Breast epithelium (tissue), 4 donors: Measurements from ENCODE around the gene VAPB. TPM values are rescaled to one million over a fixed set of nuclear protein-coding genes. Genes with fewer than 3 reads are reported as not detected.

Experiments
- DNase-seq, 2 donors: peaks; one replicate each; pipeline ENCODE4 v3.0.0-alpha.2; 2019; ENCODE audit warnings: low spot score in 2 of 2
- H3K27ac ChIP-seq, 2 donors: fragments of 200-600 bp; sonication (generic) in 1 of 2; one replicate each; pipeline ENCODE4 v1.5.1; 2016 to 2019; ENCODE audit warnings: mild to moderate bottlenecking in 1 of 2
- H3K27me3 ChIP-seq, 2 donors: fragments of 200-600 bp; sonication (generic) in 1 of 2; one replicate each; pipeline versions ENCODE4 v1.5.1 to v1.6.0; 2017 to 2019; ENCODE audit warnings: control low read depth in 1 of 2, mild to moderate bottlenecking in 1 of 2
- H3K36me3 ChIP-seq: fragments of 200-600 bp; one replicate; pipeline ENCODE4 v1.5.1; 2019
- H3K4me1 ChIP-seq, 2 donors: fragments of 200-600 bp; sonication (generic); one replicate each; pipeline ENCODE4 v1.5.1; 2016 to 2019; ENCODE audit warnings: control low read depth in 1 of 2
- H3K4me3 ChIP-seq, 3 donors: fragments of 200-600 bp; sonication (generic); 1 replicate in 2 of 3; 2 replicates in 1 of 3; pipeline ENCODE4 v1.5.1; 2016 to 2019; ENCODE audit warnings: mild to moderate bottlenecking in 3 of 3, moderate library complexity in 2 of 3
- H3K9me3 ChIP-seq, 2 donors: fragments of 200-600 bp; sonication (generic) in 1 of 2; one replicate each; pipeline ENCODE4 v1.5.1; 2016 to 2019; ENCODE audit warnings: control low read depth in 1 of 2
- POLR2A ChIP-seq: fragments of 450-650 bp; IDR thresholded peaks from one replicate; pipeline ENCODE4 v1.6.1; 2016; ENCODE audit warnings: antibody characterized with exemption, mild to moderate bottlenecking, moderate library complexity
- POLR2AphosphoS5 ChIP-seq, 3 donors: sonication (generic); formaldehyde crosslinking; IDR thresholded peaks; one replicate each; pipeline ENCODE4 v1.6.1; 2017; ENCODE audit warnings: antibody characterized with exemption in 3 of 3
- intact Hi-C: fragments of 100-400 bp; cut with DNase I; formaldehyde crosslinking; loops from one replicate; pipeline ENCODE4 v1.15.1; 2023; ENCODE audit warnings: low total_unique reads
- total RNA-seq, 3 donors: library from RNA; depleted of rRNA; stranded (reverse); fragments of >200 nt; gene quantifications; one replicate each; pipeline ENCODE4 v1.1.0, GENCODE V29; 2016
- TF ChIP-seq, protein P1 (sequence below), 3 donors: fragments of 450-650 bp; IDR thresholded peaks; one replicate each; pipeline ENCODE4 v1.5.1; 2016 to 2017; ENCODE audit warnings: antibody characterized with exemption in 3 of 3, mild to moderate bottlenecking in 3 of 3, moderate library complexity in 3 of 3

The VAPB gene
- total RNA-seq, 3 donors from 2014 or later = 18.6 to 18.9 (median 18.7) TPM

DNA sequence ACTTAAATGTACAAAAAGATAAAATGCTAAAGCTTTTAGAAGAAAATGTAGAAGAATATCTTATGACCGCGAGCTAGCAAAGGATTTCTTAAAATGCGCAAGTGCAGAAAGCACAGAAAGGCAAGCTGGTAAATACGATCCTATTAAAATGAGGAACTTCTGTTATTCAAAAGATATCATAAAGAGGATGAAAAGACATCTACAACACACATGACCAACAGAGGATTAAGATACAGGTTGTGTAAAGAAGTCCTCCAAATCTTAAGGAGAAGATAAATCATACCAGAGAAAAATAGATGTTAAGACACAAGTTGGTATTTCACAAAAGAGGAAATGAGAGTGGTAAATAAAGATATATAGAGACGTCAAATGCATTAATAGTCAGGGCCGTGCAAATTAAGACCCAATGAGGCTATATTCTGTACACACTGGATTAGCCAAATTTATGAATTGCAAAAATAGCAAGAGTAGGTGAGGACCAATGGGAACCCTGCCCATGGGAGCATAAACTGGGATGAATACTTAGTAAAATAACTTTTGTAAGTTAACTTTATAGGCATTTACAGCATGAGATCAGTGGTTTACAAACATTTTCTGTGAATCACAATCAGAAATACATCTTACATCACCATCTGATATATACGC, 103.2 kb downstream of the VAPB start:
- no peaks in the 10 kb centered on the region for H3K9me3 ChIP-seq
- H3K27me3 ChIP-seq = no peaks in the 10 kb centered on the region
- TF ChIP-seq POLR2A (no peak), POLR2AphosphoS5 (IDR thresholded peaks at IDR 0.05) (no peak)
- TF ChIP-seq, protein P1, sequence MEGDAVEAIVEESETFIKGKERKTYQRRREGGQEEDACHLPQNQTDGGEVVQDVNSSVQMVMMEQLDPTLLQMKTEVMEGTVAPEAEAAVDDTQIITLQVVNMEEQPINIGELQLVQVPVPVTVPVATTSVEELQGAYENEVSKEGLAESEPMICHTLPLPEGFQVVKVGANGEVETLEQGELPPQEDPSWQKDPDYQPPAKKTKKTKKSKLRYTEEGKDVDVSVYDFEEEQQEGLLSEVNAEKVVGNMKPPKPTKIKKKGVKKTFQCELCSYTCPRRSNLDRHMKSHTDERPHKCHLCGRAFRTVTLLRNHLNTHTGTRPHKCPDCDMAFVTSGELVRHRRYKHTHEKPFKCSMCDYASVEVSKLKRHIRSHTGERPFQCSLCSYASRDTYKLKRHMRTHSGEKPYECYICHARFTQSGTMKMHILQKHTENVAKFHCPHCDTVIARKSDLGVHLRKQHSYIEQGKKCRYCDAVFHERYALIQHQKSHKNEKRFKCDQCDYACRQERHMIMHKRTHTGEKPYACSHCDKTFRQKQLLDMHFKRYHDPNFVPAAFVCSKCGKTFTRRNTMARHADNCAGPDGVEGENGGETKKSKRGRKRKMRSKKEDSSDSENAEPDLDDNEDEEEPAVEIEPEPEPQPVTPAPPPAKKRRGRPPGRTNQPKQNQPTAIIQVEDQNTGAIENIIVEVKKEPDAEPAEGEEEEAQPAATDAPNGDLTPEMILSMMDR (IDR thresholded peaks at IDR 0.05) = no peak
- DNase-seq = no peak
- intact Hi-C loops = no loop called here
- no peaks in the 10 kb centered on the region for H3K4me1 ChIP-seq
- H3K36me3 ChIP-seq = no peaks in the 10 kb centered on the region
- H3K27ac ChIP-seq = no peak overlapping the region
- H3K4me3 ChIP-seq = no peak overlapping the region

DNA sequence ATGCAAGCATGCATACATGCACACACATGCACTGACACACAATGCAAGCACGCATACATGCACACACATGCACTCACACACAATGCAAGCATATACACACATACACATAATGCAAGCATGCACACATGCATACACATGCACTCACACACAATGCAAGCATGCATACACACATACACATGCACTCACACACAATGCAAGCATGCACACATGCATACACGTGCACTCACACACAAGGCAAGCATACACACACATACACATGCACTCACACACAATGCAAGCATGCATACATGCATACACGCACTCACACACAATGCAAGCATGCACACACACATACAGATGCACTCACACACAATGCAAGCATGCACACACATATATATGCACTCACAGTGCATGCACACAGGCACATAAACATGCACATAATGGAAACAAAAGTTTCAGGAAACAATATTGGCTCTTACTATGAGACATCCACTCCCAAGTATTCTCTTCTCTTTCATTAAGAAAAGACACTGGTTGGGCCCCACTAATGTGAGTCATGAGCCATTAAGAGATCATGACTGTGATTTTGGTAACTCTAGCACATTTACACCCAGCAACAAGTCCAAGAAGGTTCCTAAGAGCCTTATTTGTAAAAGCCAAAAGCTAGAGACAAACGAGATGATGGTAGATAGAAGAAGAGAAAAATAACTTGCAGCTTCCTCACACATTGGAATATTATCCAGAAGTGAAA, 103.9 kb downstream of the VAPB start:
- Histone ChIP-seq H3K36me3 (no peaks in the 10 kb centered on the region), H3K27me3 (no peaks in the 10 kb centered on the region), H3K9me3 (no peaks in the 10 kb centered on the region), H3K4me1 (no peaks in the 10 kb centered on the region), H3K4me3 (no peak overlapping the region), H3K27ac (no peak overlapping the region)
- DNase-seq = no peak
- intact Hi-C loops = no loop called here
- TF ChIP-seq POLR2A = no peak
- TF ChIP-seq, protein P1 (IDR thresholded peaks at IDR 0.05) = no peak
- TF ChIP-seq POLR2AphosphoS5 (IDR thresholded peaks at IDR 0.05) = no peak

DNA sequence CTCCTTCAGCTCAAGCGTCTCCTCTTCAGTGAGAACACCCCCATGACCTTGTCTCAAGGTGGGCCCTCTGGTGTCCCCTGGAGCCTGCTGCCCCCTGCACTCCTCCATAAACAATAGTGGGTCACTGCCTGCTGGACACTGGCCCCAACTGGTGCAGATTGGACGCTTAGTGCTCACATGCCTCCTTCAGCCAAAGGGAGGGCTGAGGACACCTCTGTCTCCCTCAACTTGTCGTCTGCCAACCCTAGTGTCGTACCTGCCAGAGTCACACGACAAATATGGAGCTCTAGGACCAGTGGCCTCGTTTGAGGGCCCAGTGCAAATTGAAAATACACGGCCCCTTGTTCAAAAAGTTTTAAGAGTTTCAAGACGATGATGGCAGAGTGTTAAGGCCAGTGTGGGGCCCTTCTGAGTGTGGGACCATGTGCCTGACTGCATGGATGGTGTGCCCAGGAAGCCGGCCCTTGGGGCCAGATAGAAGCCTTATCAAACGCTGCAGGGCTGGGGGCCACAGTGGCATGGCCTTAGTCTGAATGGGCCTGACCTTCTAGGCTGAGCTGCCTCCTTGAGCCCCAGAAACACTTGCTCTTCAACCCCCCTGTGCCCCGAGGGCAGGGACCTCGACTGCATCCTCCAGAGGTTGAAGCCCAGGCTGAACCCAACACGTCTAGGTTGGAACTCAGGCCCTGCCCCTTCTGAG, 106.0 kb downstream of the VAPB start:
- Histone ChIP-seq H3K27ac (no peak overlapping the region), H3K4me3 (no peak overlapping the region), H3K36me3 (no peaks in the 10 kb centered on the region), H3K4me1 (no peaks in the 10 kb centered on the region), H3K27me3 (no peaks in the 10 kb centered on the region), H3K9me3 (no peaks in the 10 kb centered on the region)
- intact Hi-C loops = no loop called here
- TF ChIP-seq POLR2AphosphoS5 (IDR thresholded peaks at IDR 0.05) (no peak), POLR2A (no peak)
- TF ChIP-seq, protein P1 (IDR thresholded peaks at IDR 0.05) = no peak
- no peak for DNase-seq

DNA sequence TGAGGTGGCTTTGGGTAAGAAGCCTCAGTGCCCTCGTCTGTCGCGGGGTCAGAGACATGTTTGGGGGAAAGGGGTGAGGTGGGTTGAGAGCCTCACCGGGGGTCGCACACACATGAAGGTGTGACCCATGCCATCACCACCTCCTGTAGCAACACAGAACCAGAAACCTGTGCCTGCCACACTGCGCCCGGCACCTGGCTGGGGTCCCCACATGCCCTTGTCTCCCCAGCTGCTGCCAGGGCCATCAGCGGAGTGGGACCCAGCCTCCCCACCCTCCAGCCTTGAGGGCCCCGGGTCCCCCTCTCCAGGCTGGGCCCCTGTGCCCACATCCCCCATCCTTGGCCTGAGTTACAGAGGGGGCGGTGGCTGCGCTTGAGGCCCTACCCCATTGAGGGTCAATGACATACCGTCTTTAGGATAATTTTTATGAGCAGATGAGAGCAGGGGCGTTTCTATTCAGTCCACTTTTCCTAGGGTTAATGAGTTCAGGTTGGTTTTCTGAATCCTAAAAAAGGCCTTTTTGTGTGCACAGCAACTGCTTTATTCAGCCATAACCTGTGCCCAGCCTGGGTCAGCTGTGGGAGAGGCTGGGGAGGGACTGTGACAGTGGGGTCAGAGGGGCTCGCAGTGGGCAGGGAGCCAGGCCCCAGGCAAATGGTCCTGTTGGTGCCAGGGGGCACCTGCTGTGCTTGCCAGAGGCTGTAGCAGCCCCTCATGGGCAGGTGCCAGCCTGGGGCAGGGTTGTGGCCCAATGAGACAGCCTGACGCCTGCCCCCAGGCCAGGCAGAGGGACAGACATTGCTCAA, 106.8 kb downstream of the VAPB start:
- Histone ChIP-seq H3K36me3 (no peaks in the 10 kb centered on the region), H3K9me3 (peaks cover 0 to 5% of the 10 kb centered on the region in 2 donors), H3K27me3 (no peaks in the 10 kb centered on the region), H3K4me3 (no peak overlapping the region), H3K4me1 (no peaks in the 10 kb centered on the region), H3K27ac (no peak overlapping the region)
- intact Hi-C loops = no loop called here
- DNase-seq = no peak
- TF ChIP-seq, protein P1 (IDR thresholded peaks at IDR 0.05) = no peak
- TF ChIP-seq POLR2AphosphoS5 (IDR thresholded peaks at IDR 0.05) (no peak), POLR2A (no peak)
